ENCODE data around the gene HOXA1.

Gene HOXA1

DNA sequence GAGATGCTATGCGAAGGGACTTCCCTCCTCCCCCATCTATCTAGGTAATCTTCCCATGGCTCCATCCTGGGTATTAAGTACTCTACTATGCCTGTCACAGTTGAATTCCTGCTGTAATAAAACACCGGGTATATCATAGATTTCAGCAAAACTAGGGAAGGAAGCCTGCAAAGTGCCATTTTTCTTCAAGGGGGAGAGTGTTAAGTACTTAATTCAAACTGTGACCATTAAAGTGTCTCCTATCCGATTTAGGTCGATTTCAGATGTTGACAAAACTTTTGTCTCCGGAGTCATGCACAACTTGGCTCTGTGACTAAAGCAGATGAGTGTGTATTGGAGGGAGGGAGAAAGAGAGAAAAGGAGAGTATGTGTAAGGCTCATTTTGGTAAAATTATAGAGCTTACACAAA lies 30.2 kb upstream of the HOXA1 start:
- no peak for DNase-seq
- no peak for ATAC-seq (replicated peaks)
- H3K9me3 Mint-ChIP-seq: peaks cover 0 to 4% of the 10 kb centered on the region in 2 donors
- no peak overlapping the region for H3K27ac Mint-ChIP-seq
- no peaks in the 10 kb centered on the region for H3K4me1 Mint-ChIP-seq
- no peak overlapping the region for H3K4me3 Mint-ChIP-seq
- peaks cover 2 to 4% of the 10 kb centered on the region in 2 donors for H3K36me3 Mint-ChIP-seq
- peaks cover 48 to 50% of the 10 kb centered on the region in 2 donors for H3K27me3 Mint-ChIP-seq

DNA sequence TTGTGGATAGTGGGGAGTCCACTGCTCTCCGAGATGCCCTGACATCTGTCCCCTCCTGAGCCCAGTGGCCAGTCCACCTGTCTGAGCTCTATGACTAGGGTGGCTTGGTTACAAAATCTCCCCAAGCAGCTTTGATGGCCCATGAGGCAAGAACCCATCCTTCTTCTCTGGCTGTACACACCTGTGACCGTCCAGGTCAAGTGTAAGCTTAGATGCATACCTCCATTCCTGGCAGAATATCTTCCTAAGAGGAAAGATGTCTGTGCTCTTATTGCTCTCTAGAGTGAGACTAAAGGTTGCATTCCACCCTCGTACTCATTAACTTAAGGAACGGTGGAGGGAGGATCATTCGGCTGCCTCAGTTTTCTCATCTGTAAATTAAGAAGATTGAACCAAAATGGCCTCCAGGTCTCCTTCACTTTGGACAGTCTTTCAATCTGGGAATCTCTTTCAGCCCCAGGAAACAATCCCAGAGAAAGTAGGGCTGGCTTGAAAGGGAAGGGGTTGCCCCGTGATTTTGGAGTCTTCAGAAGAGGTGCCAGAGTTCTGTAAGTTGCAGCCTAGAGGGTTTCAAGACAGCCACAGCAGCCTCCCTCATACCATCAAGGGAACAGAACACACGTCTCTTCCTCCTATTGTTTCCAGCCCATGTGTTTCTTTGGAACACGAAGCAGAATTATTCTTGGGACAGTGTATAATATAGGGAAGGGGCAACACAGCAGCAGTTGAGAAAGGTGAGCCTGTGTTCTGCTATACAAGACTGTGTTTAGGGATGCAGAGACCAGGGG lies 29.3 kb upstream of the HOXA1 start:
- H3K36me3 Mint-ChIP-seq: peaks cover 2 to 4% of the 10 kb centered on the region in 2 donors
- no peak overlapping the region for H3K4me3 Mint-ChIP-seq
- no peaks in the 10 kb centered on the region for H3K4me1 Mint-ChIP-seq
- peaks cover 0 to 4% of the 10 kb centered on the region in 2 donors for H3K9me3 Mint-ChIP-seq
- DNase-seq (no peak), ATAC-seq (replicated peaks) (no peak)
- no peak overlapping the region for H3K27ac Mint-ChIP-seq
- peaks cover 48 to 50% of the 10 kb centered on the region in 2 donors for H3K27me3 Mint-ChIP-seq

DNA sequence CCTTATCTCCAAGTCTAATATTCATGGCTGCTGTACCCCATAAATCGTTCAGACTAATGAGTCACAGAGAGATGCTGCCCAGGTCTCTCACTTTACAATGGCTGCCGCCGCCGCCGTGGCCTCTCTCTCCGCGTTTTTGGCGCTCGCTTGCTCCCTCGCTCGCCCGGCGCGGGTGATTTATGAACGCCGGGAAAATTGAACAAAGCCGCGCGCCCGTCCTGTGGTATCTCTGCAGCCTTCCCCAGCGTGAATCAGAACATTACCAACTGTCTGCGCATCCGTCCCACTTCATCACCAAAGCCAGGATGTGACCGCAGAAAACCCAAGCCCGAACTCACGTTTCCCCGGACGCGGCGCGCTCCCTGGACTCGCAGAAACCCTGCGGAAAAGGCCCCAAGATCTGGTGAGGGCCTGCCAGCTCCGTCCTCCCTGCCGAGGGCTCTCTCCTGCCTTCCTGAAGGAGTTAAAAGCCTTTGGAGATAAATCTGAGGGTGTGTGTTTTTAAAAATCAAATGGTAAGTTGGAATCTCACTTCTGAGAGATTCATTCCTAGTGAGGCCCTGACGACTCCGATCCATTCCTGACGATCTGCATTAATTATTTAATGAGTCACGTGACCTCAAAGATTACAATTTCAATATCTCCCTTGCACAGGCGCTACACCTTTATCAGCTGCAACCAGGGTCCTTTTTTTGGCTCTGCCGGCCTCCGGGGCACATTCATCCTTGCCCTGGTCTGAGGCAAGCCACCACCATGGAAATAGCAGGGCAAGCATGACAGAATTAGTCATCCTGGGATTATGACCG lies 28.5 kb upstream of the HOXA1 start:
- DNase-seq: no peak
- no peak for ATAC-seq (replicated peaks)
- no peak overlapping the region for H3K27ac Mint-ChIP-seq
- peaks cover 2 to 4% of the 10 kb centered on the region in 2 donors for H3K36me3 Mint-ChIP-seq
- peaks cover 44 to 47% of the 10 kb centered on the region in 2 donors for H3K27me3 Mint-ChIP-seq
- H3K9me3 Mint-ChIP-seq: peaks cover 0 to 4% of the 10 kb centered on the region in 2 donors
- no peak overlapping the region for H3K4me3 Mint-ChIP-seq
- H3K4me1 Mint-ChIP-seq: no peaks in the 10 kb centered on the region

DNA sequence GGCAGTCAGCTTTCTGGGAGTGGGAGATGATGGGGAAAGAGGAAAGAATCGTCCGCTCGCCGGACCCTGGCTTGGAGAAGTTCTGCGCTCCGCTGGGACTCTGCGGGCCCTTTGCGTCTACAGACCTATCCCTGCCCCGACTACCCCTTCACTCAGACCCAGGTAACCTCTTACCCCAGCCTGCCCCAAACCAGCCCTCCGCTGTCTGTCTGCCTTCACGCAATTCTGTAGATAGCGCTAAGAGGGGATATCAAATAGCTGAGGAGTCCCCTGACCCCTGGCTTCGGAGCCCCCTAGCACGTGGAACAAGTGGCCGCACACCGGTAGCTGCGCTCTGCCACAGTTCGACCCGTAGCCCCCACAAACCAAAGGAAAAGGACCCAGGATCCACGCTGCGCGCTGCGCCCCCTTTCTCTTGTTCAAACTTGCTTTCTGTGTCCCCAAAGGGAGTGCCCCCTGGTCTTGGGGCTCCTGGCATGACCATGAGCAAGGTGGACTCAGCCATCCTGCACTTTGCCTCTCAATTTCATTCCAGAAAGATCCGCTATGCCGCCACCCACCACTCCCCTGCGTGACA lies 27.8 kb upstream of the HOXA1 start:
- DNase-seq: no peak
- no peaks in the 10 kb centered on the region for H3K36me3 Mint-ChIP-seq
- peaks cover 36 to 40% of the 10 kb centered on the region in 2 donors for H3K27me3 Mint-ChIP-seq

DNA sequence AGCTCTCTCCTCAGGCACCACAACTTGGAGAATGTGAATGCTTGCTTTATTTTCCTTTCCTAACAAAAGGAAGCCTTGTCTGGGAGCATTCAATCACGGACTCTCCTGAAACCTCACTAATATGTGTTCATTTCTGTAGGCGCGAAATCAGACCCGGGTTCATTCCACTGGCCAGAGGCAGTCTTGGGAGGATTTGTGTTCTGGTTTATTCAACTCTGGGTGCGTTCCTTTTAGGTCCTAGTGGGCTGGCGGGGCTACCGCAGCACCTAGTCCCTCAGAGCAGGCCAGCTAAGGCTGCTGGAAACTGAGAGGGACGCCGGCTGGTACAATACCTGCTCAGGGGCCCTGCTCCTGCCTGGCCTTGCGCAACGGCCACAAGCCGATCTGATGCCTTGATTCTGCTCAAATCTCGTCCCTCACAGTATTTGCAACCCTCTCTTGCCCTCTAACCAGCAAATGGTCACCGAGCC lies 27.2 kb upstream of the HOXA1 start:
- Mint-ChIP-seq H3K27ac (no peak overlapping the region), H3K27me3 (peaks cover 34 to 35% of the 10 kb centered on the region in 2 donors), H3K9me3 (no peaks in the 10 kb centered on the region), H3K4me3 (no peak overlapping the region), H3K36me3 (no peaks in the 10 kb centered on the region), H3K4me1 (no peaks in the 10 kb centered on the region)
- ATAC-seq (replicated peaks) (no peak), DNase-seq (no peak)

More for the DNA sequence above, 27.8 kb upstream of the HOXA1 start:
- ATAC-seq (replicated peaks): no peak
- no peaks in the 10 kb centered on the region for H3K9me3 Mint-ChIP-seq
- H3K27ac Mint-ChIP-seq: no peak overlapping the region
- no peaks in the 10 kb centered on the region for H3K4me1 Mint-ChIP-seq
- H3K4me3 Mint-ChIP-seq: no peak overlapping the region

DNA sequence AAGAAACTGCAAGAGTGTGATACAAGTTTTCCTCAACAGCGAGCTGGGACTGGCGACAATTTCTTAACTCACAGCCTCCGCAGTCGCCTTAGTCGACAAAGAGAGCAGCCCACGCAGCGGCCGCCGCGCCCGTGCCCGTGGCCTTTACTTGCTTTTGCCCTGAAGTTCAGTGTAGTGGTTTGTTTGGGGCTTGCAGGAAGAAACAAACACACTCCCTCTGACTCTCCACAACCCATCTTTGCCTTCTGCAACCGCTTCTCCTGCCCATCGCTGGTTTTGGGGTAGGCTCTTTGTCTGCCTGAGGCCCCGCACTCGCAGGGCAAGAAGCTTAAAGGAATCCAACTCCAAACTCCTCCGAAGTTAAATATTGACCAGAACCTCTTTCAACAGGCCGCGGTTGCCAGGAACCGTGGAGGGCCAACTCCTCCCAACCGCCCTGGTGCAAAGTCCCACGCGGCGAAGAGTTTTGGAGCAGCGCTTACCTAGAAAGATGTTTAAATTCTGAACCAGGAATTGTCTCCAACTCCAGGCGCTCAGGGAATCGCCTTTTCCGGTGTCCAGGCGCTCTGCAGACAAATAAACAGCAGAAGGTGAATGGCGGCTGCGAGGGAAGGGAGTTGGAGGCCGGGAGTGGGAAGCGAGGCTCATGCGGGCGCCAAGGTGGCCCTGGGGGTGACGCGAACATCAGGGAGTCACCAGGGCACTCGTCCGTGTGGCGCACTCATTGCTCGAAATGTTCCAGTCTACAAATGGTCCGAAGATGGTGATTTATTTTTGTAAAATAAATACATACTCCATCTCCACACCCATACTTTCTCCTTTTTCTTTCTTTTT lies 26.5 kb upstream of the HOXA1 start:
- H3K27ac Mint-ChIP-seq: no peak overlapping the region
- no peaks in the 10 kb centered on the region for H3K4me1 Mint-ChIP-seq
- no peak for ATAC-seq (replicated peaks)
- no peak overlapping the region for H3K4me3 Mint-ChIP-seq
- DNase-seq: no peak
- no peaks in the 10 kb centered on the region for H3K9me3 Mint-ChIP-seq
- H3K36me3 Mint-ChIP-seq: no peaks in the 10 kb centered on the region
- peaks cover 28 to 29% of the 10 kb centered on the region in 2 donors for H3K27me3 Mint-ChIP-seq

DNA sequence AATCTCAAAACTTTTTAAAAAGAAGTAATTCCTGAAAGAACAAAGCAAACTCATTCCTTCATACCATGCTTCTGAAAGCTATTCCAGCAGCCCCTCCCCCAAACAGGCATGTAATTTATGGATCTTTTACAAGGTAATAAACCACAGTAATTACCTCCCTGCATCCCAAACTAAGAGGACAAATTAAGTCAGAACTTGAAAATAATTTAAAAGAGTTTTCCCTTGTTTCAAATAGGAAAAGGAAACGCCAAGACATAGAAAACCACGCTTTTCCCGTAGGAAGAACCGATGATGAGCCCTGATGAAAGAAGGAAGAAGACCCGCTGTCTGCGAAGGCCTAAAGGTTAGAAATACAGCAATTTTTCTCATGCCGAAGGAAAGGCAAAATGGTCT lies 25.9 kb upstream of the HOXA1 start:
- no peak for DNase-seq
- no peak for ATAC-seq (replicated peaks)
- Mint-ChIP-seq H3K27me3 (peaks cover 23 to 31% of the 10 kb centered on the region in 2 donors), H3K4me1 (no peaks in the 10 kb centered on the region), H3K36me3 (no peaks in the 10 kb centered on the region), H3K4me3 (no peak overlapping the region), H3K27ac (no peak overlapping the region), H3K9me3 (no peaks in the 10 kb centered on the region)

DNA sequence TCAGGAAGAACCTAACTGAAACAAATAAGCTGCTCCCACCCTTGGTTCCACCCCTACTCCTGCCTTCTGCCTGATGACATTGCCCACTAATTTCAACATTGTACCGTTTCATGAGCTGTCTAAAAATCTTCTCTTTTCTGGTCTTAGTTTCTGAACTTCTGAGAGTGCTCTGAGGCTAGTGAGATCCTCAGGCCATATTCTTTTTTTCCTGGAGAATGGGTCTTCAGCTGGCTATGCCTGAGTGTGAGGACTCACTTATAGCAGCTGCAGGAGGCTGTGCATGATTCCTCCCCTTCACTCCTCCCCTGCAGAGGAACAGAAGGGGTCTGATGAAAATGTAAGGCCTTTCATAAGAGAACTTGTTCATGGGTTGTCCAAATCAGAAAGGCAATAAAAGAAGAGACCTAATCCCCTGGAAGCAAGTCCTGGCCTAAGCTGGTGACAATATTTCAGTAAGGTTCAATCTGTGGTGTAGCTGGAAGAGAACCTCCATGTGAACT lies 23.7 kb upstream of the HOXA1 start:
- ATAC-seq (replicated peaks) (no peak), DNase-seq (no peak)
- Mint-ChIP-seq H3K4me3 (no peak overlapping the region), H3K36me3 (no peaks in the 10 kb centered on the region), H3K27ac (no peak overlapping the region), H3K27me3 (peaks cover 2 to 16% of the 10 kb centered on the region in 2 donors), H3K9me3 (no peaks in the 10 kb centered on the region), H3K4me1 (no peaks in the 10 kb centered on the region)

DNA sequence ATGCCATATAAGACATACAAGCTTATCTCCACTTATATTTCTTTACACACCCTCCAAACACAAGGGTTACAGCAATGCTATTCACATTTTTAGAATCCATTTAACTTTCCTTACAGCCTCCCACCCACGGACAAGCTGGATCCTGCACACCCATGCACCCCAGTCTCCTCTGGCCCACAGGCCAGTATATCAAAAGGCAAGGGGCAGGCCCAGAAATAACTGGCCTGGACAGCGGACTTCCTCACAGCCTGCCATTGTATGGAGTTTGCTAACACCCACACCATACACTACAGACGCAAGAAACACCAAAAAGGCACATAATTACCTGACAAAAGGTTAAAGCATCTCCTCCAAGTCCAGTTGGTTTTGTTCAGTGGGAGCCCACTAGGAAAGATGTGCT lies 22.8 kb upstream of the HOXA1 start:
- no peak for ATAC-seq (replicated peaks)
- Mint-ChIP-seq H3K27me3 (peaks cover 0 to 10% of the 10 kb centered on the region in 2 donors), H3K27ac (no peak overlapping the region), H3K36me3 (no peaks in the 10 kb centered on the region), H3K4me1 (no peaks in the 10 kb centered on the region), H3K9me3 (no peaks in the 10 kb centered on the region), H3K4me3 (no peak overlapping the region)
- DNase-seq: no peak

DNA sequence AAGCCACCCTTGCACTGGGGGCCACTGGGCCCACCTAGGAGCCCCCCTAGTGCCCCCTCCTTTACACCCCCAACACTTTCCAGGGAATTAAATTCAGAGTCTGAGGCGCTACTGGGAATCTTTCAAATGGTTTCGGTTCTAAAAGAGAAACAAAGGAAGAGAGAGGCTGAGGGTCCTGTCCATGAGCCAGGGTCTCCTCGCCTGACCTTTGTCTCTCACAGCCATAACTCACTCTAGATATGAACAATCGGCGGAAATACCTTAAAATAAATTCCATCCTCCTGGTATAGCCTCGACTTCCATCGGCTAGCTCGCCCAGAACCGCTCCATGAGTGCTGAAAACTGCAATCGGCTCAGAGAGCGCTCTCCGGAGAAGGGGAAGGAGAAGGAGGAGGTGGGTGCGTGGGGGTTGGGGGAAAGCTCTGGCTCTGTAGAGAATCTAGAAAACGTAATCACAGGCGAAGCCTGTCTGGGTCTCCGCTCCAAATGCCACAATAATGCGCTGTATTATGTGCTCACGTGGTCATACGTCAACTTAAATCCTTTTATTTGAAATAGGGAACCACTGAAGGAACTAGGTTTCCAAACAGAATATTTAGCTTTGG lies 22.2 kb upstream of the HOXA1 start:
- Mint-ChIP-seq H3K4me1 (no peaks in the 10 kb centered on the region), H3K27me3 (peaks cover 4 to 13% of the 10 kb centered on the region in 2 donors), H3K4me3 (no peak overlapping the region), H3K36me3 (no peaks in the 10 kb centered on the region), H3K9me3 (no peaks in the 10 kb centered on the region), H3K27ac (no peak overlapping the region)
- DNase-seq (no peak), ATAC-seq (replicated peaks) (no peak)

DNA sequence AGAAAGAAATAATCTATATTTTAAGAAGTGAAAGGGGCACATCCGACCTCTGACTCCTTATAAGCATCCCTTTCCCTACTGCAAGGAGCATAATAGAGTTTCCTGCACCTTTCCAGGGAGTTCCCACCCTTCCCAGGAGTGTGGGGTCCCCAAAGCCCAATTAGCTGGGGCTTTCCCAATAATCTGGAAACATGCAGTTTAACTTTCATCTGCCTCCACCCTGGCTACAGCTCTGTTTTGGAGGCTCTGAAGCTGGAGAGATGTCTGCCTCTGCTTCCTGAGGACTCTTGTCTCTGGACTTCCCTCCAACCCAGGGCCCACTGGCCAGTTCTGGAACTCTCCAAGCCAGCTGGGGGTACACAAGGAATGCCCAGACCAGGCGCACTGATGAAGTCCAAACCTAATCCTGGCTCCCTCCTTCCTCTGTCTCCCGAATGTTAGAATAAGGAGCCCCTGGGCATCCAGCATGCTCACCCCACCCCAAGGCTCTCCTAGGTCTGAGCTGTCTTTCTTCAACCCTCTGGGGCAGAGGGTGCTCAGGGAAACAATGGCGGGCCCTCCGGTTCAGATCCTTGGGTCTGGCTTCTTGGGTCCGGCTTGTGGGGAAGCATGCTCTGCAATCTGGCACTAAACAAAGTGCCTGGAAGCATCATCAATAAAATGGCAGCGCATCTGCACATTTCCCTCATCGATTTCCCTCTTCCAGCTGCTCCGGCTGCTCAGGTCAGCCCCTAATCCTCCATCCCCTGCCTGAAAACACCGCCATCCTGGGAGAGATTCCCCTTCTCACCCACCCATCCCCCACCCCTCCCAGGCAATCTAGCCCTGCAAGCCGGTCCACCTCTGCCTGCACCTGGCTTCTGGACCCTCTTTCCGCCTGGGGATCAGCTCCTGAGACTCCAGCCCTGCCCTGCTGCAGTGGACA lies 21.4 kb upstream of the HOXA1 start:
- no peak overlapping the region for H3K27ac Mint-ChIP-seq
- DNase-seq: no peak

DNA sequence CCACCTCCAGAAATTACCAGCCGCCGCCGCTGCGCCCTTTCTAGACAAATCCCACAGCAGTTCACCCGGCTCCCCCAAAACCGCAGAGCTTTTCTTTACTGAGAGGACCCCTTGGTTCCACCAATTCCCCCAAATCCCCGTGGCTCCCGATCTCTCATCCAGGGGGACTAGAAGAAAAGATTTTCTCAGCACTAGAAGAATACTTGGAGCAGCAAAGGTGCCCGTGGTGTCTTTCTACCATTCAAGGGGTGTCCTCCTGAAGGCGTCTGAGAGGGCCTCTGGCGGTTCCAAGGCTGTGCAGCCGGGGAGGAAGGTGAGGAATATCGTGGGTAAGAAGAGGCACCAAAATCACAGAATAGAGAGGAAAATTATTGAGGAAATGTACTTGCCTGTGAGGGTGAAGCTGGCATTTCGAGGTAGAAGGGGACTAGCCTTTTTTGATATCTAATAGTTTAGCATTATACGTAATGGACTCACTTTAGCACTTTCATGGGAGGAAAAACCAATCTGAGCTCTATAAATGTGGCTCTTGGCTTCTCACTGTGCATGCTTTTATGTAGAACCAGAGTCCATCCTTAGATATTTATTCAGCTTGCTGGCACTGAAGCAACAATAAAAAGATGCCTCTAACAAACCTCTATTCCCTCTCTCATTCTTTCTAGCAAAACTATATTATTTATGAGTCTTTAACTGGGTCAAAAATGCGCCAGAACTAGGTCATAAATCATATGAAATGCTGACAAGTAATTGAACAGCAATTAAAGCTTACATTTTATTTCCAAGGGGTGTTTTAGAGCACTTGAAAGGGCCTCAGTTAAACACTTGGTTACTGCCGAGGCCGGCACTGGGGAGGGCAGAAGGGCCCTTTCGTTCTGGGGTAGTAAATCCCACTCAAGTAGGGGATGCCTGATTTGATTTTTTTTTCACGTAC lies 20.5 kb upstream of the HOXA1 start:
- H3K27me3 Mint-ChIP-seq: peaks cover 4 to 13% of the 10 kb centered on the region in 2 donors
- H3K9me3 Mint-ChIP-seq: no peaks in the 10 kb centered on the region
- no peaks in the 10 kb centered on the region for H3K4me1 Mint-ChIP-seq
- ATAC-seq (replicated peaks) (no peak), DNase-seq (no peak)
- no peaks in the 10 kb centered on the region for H3K36me3 Mint-ChIP-seq
- H3K27ac Mint-ChIP-seq: no peak overlapping the region
- no peak overlapping the region for H3K4me3 Mint-ChIP-seq

More for the DNA sequence above, 21.4 kb upstream of the HOXA1 start:
- H3K27me3 Mint-ChIP-seq: peaks cover 4 to 13% of the 10 kb centered on the region in 2 donors
- no peaks in the 10 kb centered on the region for H3K36me3 Mint-ChIP-seq
- H3K9me3 Mint-ChIP-seq: no peaks in the 10 kb centered on the region
- ATAC-seq (replicated peaks): no peak
- H3K4me3 Mint-ChIP-seq: no peak overlapping the region
- no peaks in the 10 kb centered on the region for H3K4me1 Mint-ChIP-seq
